Astrocyte of the cerebellum (primary cell): ENCODE measurements around the gene LIMS1.

Experiments
- DNase-seq: peaks from one replicate; pipeline ENCODE4 v3.0.0-alpha.2; 2011; ENCODE audit warnings: low read depth
- H3K4me3 ChIP-seq: 2 replicates; pipeline ENCODE4 v1.5.1; 2011; ENCODE audit warnings: mild to moderate bottlenecking, low read depth, low read length, moderate library complexity
- in situ Hi-C: cut with HindIII; loops from 2 replicates; pipeline ENCODE4 v1.10.0; 2017; ENCODE audit warnings: low sequenced_read_pairs
- TF ChIP-seq, protein P1 (sequence below): IDR thresholded peaks from 2 replicates; pipeline ENCODE4 v1.5.1; 2012; ENCODE audit warnings: low read length, low read depth, moderate library complexity, mild to moderate bottlenecking; ENCODE audit errors: missing control alignments

The LIMS1 gene

GRCh38 chr2:108630567-108631405 is 96.5 kb downstream of the LIMS1 start:
- in situ Hi-C loops = no loop called here
- H3K4me3 ChIP-seq = no peak overlapping the region
- TF ChIP-seq, protein P1, sequence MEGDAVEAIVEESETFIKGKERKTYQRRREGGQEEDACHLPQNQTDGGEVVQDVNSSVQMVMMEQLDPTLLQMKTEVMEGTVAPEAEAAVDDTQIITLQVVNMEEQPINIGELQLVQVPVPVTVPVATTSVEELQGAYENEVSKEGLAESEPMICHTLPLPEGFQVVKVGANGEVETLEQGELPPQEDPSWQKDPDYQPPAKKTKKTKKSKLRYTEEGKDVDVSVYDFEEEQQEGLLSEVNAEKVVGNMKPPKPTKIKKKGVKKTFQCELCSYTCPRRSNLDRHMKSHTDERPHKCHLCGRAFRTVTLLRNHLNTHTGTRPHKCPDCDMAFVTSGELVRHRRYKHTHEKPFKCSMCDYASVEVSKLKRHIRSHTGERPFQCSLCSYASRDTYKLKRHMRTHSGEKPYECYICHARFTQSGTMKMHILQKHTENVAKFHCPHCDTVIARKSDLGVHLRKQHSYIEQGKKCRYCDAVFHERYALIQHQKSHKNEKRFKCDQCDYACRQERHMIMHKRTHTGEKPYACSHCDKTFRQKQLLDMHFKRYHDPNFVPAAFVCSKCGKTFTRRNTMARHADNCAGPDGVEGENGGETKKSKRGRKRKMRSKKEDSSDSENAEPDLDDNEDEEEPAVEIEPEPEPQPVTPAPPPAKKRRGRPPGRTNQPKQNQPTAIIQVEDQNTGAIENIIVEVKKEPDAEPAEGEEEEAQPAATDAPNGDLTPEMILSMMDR = no peak
- DNase-seq = no peak

DNA sequence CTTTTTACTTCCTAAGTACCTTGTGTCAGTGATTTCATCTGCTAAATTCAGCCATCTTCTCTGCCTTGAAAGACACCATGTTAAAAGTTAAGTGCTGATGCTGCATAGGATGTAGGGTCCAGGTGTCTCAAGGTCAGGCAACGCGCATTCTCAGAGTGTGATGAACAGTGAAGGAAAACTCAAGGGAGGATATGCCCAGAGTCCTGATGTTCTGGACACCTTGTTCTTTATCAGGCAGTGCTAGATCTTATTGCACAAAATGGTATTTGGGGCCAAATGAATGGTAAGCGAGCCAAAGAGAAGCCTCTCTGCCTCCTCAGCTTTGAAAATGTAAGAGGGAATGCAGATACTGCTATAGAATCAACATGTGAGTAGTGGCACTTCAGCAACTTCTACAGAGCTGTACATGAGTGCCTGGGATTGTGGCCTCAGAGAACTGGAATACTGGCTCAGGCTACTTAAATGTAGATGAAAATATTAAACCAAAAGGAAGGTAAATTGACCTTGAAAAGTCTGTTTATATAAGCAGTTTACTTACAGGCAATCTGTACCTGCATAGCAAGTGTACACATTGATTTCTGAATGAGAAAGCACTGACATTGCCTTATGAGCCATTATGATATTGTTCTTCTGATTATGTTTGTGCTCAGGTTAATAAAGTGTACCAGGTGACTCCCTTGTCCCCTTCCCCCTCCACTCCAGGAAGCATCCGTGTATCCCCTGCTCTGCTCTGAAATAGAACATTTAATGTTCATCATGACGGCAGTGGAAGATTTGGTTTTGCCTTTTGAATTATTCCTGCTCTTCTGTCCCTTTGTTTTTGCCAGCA is 98.3 kb downstream of the LIMS1 start:
- in situ Hi-C loops = no loop called here
- DNase-seq = no peak
- no peak overlapping the region for H3K4me3 ChIP-seq
- TF ChIP-seq, protein P1 = no peak

GRCh38 chr2:108633409-108633808 is 99.1 kb downstream of the LIMS1 start:
- TF ChIP-seq, protein P1 = no peak
- DNase-seq = no peak
- in situ Hi-C loops = no loop called here
- no peak overlapping the region for H3K4me3 ChIP-seq

- no peak for DNase-seq
- in situ Hi-C loops = no loop called here
- H3K4me3 ChIP-seq = no peak overlapping the region
- TF ChIP-seq, protein P1 = no peak
Observed at GRCh38 chr2:108634011-108634410, 99.7 kb downstream of the LIMS1 start.

DNA sequence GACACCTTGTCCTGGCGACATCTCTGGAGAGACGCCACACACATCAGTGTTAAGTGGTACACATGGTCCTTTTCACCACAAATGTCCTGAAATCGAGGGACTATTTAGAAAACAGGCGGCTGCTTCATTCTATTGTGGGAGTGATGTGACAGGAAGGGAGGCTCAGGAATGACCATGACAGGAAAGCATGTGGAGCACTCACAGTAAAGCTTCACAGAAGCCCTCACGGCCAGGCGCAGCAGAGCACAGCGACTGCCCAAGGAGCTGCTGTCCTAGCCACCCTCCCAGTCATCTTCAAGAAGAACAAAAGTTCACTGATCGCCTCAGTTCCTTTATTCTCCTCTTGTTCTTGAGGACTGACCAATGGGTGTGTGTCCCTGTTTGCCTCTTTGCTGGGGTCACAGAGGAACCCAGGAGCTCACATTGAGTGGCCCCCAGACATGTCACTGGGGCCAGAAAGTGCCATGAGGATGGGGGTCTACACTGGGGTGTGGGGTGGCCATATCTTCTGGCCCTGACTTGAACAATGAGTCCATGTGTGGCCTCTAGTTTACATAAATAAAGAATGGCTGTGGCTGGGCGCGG is 100.4 kb downstream of the LIMS1 start:
- no peak for DNase-seq

More for the DNA sequence above, 100.4 kb downstream of the LIMS1 start:
- TF ChIP-seq, protein P1 = no peak
- no peak overlapping the region for H3K4me3 ChIP-seq
- in situ Hi-C loops = no loop called here
